ENCODE measurements around the gene CAP1. TPM values are rescaled to one million over a fixed set of nuclear protein-coding genes. Genes with fewer than 3 reads are reported as not detected.

The CAP1 gene
- polyA plus RNA-seq, 3 donors = 400 to 941 (median 876) TPM

DNA sequence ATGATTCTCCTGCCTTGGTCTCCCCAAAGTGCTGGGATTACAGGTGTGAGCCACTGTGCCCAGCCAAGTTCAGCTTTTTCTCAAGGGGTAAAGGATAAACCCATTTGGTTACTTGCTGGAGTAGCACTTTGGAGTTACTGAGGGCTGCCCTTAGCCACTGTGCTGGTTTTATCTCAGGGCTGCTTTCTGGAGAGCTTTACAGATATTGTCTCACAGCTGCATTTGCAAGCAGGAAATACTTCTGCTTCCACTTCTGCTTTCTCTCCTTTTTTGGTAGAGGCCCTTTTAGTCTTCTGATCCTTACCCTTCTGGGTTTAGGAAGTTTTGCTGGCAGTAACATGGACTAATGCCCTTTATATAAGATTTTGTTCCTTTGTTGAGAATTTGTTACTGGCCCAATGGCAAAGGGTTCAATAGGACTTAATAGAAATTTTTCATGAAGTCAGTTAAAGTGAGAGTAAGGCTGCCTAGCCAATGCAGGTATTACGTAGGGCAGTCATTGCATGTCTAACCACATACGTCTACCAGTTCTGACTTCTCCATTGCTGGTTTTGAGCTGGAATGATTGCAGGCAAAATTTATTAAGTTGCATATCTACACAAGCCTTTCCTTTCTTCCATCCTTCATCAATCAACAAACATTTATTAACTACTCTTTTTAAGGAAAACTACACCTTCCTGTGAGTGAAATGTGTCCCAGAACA, 24.4 kb downstream of the CAP1 start:
- TF ChIP-seq, protein P1, sequence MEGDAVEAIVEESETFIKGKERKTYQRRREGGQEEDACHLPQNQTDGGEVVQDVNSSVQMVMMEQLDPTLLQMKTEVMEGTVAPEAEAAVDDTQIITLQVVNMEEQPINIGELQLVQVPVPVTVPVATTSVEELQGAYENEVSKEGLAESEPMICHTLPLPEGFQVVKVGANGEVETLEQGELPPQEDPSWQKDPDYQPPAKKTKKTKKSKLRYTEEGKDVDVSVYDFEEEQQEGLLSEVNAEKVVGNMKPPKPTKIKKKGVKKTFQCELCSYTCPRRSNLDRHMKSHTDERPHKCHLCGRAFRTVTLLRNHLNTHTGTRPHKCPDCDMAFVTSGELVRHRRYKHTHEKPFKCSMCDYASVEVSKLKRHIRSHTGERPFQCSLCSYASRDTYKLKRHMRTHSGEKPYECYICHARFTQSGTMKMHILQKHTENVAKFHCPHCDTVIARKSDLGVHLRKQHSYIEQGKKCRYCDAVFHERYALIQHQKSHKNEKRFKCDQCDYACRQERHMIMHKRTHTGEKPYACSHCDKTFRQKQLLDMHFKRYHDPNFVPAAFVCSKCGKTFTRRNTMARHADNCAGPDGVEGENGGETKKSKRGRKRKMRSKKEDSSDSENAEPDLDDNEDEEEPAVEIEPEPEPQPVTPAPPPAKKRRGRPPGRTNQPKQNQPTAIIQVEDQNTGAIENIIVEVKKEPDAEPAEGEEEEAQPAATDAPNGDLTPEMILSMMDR (IDR thresholded peaks at IDR 0.05) = no peak
- H3K9me3 ChIP-seq (replicated peaks in 1 of 2; ENCODE audit: control insufficient read depth in 1 of 2, insufficient read depth in 1 of 2, low read length in 2 of 2) = no peaks in the 10 kb centered on the region
- peak overlapping the region; percentile 72 to 84 for H3K27ac ChIP-seq (ENCODE audit: low read depth in 1 of 2, low read length in 2 of 2)
- Mint-ChIP-seq H3K27me3 (ENCODE audit: low read depth in 3 of 3) (no peaks in the 10 kb centered on the region), H3K36me3 (peaks cover 79 to 95% of the 10 kb centered on the region in 2 donors), H3K9me3 (peaks cover 0 to 2% (median 0%) of the 10 kb centered on the region in 7 donors), H3K27ac (peak overlapping the region; percentile 85 to 94 (median 91)), H3K4me1 (peaks cover 78% of the 10 kb centered on the region), H3K4me3 (peak overlapping the region; percentile 50 to 59)
- no peaks in the 10 kb centered on the region for H3K27me3 ChIP-seq (ENCODE audit: control insufficient read depth in 2 of 2, insufficient read depth in 2 of 2, low read length in 2 of 2)
- H4K20me1 ChIP-seq (ENCODE audit: insufficient read depth, low read length) = peaks cover 89% of the 10 kb centered on the region
- peaks cover 90% of the 10 kb centered on the region for H3K79me2 ChIP-seq (ENCODE audit: insufficient read depth, low read length)
- peaks cover 89 to 99% of the 10 kb centered on the region in 2 donors for H3K36me3 ChIP-seq (replicated peaks in 1 of 2; ENCODE audit: control insufficient read depth in 1 of 2, insufficient read depth in 2 of 2, low read length in 2 of 2)
- H3K4me2 ChIP-seq (replicated peaks; ENCODE audit: extremely low read depth, low read length, poor library complexity, severe bottlenecking) = peak overlapping the region; percentile 63
- no CpG with 5 or more reads among the region's 2 CpGs for whole genome bisulfite sequencing (ENCODE audit: insufficient coverage)
- peak; percentile 42 to 75 (median 59) for DNase-seq
- H2AFZ ChIP-seq (ENCODE audit: insufficient read depth, low read depth, low read length, poor library complexity, severe bottlenecking) = no peak overlapping the region
- intact Hi-C loops (cut with micrococcal nuclease) = no loop called here
- peaks cover 75 to 77% of the 10 kb centered on the region in 2 donors for H3K4me1 ChIP-seq (ENCODE audit: control insufficient read depth in 1 of 2, insufficient read depth in 2 of 2, low read length in 2 of 2)
- peak overlapping the region in 1 of 3 experiments; percentile 57 for H3K4me3 ChIP-seq (replicated peaks in 1 of 3; ENCODE audit: low read depth in 2 of 3, low read length in 3 of 3)
- H3K9ac ChIP-seq (ENCODE audit: insufficient read depth, low read length, poor library complexity, severe bottlenecking) = peak overlapping the region; percentile 32

DNA sequence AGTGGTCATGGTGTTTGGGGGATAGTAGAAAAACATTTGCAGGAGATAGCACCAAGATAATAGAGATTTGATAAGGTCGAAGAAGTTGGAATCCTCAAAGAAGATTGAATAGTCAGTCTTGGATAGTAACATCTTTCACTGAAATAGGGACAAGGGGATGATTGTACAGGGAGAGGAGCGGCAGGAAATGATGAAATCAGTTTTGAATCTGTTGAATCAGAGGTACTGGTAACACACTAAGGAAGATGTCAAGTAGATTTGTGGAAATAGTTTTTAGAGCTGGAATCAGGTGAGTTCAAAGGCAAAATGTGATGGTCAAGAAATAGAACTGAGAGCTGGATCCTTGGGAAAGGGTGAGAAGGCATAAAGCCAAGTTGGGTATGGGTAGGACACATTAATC, 26.5 kb downstream of the CAP1 start:
- TF ChIP-seq, protein P1 (IDR thresholded peaks at IDR 0.05) = no peak
- Mint-ChIP-seq H3K4me1 (peaks cover 68% of the 10 kb centered on the region), H3K27ac (peak overlapping the region; percentile 35 to 85 (median 71)), H3K9me3 (peaks cover 0 to 2% (median 0%) of the 10 kb centered on the region in 7 donors), H3K27me3 (ENCODE audit: low read depth in 3 of 3) (no peaks in the 10 kb centered on the region), H3K4me3 (no peak overlapping the region), H3K36me3 (peaks cover 85 to 95% of the 10 kb centered on the region in 2 donors)
- 62% methylated on average over 2 of the region's 2 CpGs for WGBS (ENCODE audit: insufficient coverage)
- H3K4me1 ChIP-seq (ENCODE audit: control insufficient read depth in 1 of 2, insufficient read depth in 2 of 2, low read length in 2 of 2) = peaks cover 56 to 58% of the 10 kb centered on the region in 2 donors
- no peak overlapping the region for H2AFZ ChIP-seq (ENCODE audit: insufficient read depth, low read depth, low read length, poor library complexity, severe bottlenecking)
- DNase-seq = peak in 2 of 3 donors; percentile 39 to 46
- H3K79me2 ChIP-seq (ENCODE audit: insufficient read depth, low read length) = peaks cover 83% of the 10 kb centered on the region
- no peaks in the 10 kb centered on the region for H3K27me3 ChIP-seq (ENCODE audit: control insufficient read depth in 2 of 2, insufficient read depth in 2 of 2, low read length in 2 of 2)
- peak overlapping the region in 1 of 3 experiments; percentile 16 for H3K4me3 ChIP-seq (replicated peaks in 1 of 3; ENCODE audit: low read depth in 2 of 3, low read length in 3 of 3)
- no peak overlapping the region for H3K9ac ChIP-seq (ENCODE audit: insufficient read depth, low read length, poor library complexity, severe bottlenecking)
- no peak overlapping the region for H3K4me2 ChIP-seq (replicated peaks; ENCODE audit: extremely low read depth, low read length, poor library complexity, severe bottlenecking)
- peaks cover 89% of the 10 kb centered on the region for H4K20me1 ChIP-seq (ENCODE audit: insufficient read depth, low read length)
- H3K36me3 ChIP-seq (replicated peaks in 1 of 2; ENCODE audit: control insufficient read depth in 1 of 2, insufficient read depth in 2 of 2, low read length in 2 of 2) = peaks cover 92 to 99% of the 10 kb centered on the region in 2 donors
- intact Hi-C loops (cut with micrococcal nuclease) = no loop called here
- H3K27ac ChIP-seq (ENCODE audit: low read depth in 1 of 2, low read length in 2 of 2) = peak overlapping the region in 1 of 2 donors; percentile 84
- no peaks in the 10 kb centered on the region for H3K9me3 ChIP-seq (replicated peaks in 1 of 2; ENCODE audit: control insufficient read depth in 1 of 2, insufficient read depth in 1 of 2, low read length in 2 of 2)

Measured in CD14-positive monocyte (primary cell).